ENCODE measurements around the gene CORO2A.

CORO2A gene

GRCh38 chr9:98189412-98189811, 3.0 kb downstream of the CORO2A start:
- Mint-ChIP-seq H3K27ac (peak overlapping the region; percentile 10), H3K36me3 (no peaks in the 10 kb centered on the region), H3K9me3 (ENCODE audit: low read depth) (no peaks in the 10 kb centered on the region), H3K4me3 (peak overlapping the region; percentile 4), H3K4me1 (ENCODE audit: low read depth) (peaks cover 48% of the 10 kb centered on the region), H3K27me3 (no peaks in the 10 kb centered on the region)

GRCh38 chr9:98187926-98188325, 4.5 kb downstream of the CORO2A start:
- H3K4me1 Mint-ChIP-seq (ENCODE audit: low read depth): peaks cover 47% of the 10 kb centered on the region
- no peak overlapping the region for H3K4me3 Mint-ChIP-seq
- no peaks in the 10 kb centered on the region for H3K36me3 Mint-ChIP-seq
- peak overlapping the region; percentile 0 for H3K27ac Mint-ChIP-seq
- no peaks in the 10 kb centered on the region for H3K27me3 Mint-ChIP-seq
- no peaks in the 10 kb centered on the region for H3K9me3 Mint-ChIP-seq (ENCODE audit: low read depth)

GRCh38 chr9:98186236-98186635, 6.2 kb downstream of the CORO2A start:
- Mint-ChIP-seq H3K36me3 (peaks cover 3% of the 10 kb centered on the region), H3K27me3 (no peaks in the 10 kb centered on the region), H3K4me3 (no peak overlapping the region), H3K27ac (no peak overlapping the region), H3K9me3 (ENCODE audit: low read depth) (no peaks in the 10 kb centered on the region), H3K4me1 (ENCODE audit: low read depth) (peaks cover 59% of the 10 kb centered on the region)

DNA sequence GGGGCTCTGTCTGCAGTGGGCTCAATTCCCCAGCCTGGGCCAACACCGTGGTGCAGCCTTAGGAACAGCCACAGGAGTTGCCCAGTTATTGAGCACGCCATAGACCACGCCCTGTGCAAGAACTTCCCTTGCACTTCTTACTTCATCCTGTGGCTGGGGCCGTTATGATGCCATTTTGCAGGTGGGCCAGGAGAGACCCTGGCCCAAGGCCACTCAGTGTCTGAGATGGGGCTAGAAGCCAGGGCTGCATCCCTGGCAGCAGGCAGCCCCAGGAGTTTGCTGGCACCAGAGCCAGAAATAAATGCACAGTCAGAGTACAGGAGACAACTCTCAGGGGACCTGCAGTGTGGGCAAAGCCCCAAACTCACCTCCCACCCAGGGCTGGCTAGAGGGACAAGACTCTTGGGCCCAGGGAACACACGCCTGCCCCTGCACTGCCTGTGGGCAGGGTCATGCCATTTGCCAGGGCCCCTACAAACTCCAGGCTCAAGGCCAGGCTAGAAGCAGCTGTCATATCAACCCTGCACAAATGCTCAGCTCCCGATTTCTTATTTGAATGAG, 6.7 kb downstream of the CORO2A start:
- H3K36me3 Mint-ChIP-seq: peaks cover 3% of the 10 kb centered on the region
- H3K27ac Mint-ChIP-seq: no peak overlapping the region
- no peaks in the 10 kb centered on the region for H3K9me3 Mint-ChIP-seq (ENCODE audit: low read depth)
- peaks cover 58% of the 10 kb centered on the region for H3K4me1 Mint-ChIP-seq (ENCODE audit: low read depth)
- no peak overlapping the region for H3K4me3 Mint-ChIP-seq
- H3K27me3 Mint-ChIP-seq: no peaks in the 10 kb centered on the region

- H3K4me1 Mint-ChIP-seq (ENCODE audit: low read depth): peaks cover 58% of the 10 kb centered on the region
- no peak overlapping the region for H3K27ac Mint-ChIP-seq
- peaks cover 3% of the 10 kb centered on the region for H3K36me3 Mint-ChIP-seq
- no peak overlapping the region for H3K4me3 Mint-ChIP-seq
- no peaks in the 10 kb centered on the region for H3K27me3 Mint-ChIP-seq
- H3K9me3 Mint-ChIP-seq (ENCODE audit: low read depth): no peaks in the 10 kb centered on the region
Measured at GRCh38 chr9:98185021-98185567, 7.3 kb downstream of the CORO2A start.

DNA sequence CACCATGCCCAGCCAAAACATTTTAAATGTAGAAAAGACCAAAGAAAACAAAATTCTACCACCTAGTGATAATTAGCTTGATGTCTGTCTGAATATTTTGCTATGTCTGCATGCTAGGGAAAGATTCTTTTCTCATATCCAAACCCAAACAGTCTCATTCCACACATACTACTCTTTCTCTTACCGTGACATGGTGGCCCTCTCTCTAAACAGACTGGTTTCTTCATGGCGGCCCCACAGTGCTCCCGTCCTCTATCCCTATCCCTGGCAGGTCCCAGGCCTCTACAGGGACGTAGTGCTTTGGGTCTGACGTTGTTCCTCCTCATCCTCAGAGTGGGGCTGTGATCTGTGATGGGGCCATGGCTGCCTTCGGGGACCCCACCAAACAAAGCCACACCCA, 8.1 kb downstream of the CORO2A start:
- H3K27ac Mint-ChIP-seq: no peak overlapping the region
- no peaks in the 10 kb centered on the region for H3K9me3 Mint-ChIP-seq (ENCODE audit: low read depth)
- peaks cover 3% of the 10 kb centered on the region for H3K36me3 Mint-ChIP-seq
- H3K4me3 Mint-ChIP-seq: no peak overlapping the region
- peaks cover 56% of the 10 kb centered on the region for H3K4me1 Mint-ChIP-seq (ENCODE audit: low read depth)
- H3K27me3 Mint-ChIP-seq: no peaks in the 10 kb centered on the region

- Mint-ChIP-seq H3K4me1 (ENCODE audit: low read depth) (peaks cover 49% of the 10 kb centered on the region), H3K27ac (no peak overlapping the region), H3K9me3 (ENCODE audit: low read depth) (no peaks in the 10 kb centered on the region), H3K36me3 (peaks cover 3% of the 10 kb centered on the region), H3K4me3 (no peak overlapping the region), H3K27me3 (no peaks in the 10 kb centered on the region)
Measured at GRCh38 chr9:98182889-98183599, 9.4 kb downstream of the CORO2A start.

- Mint-ChIP-seq H3K4me1 (ENCODE audit: low read depth) (peaks cover 45% of the 10 kb centered on the region), H3K9me3 (ENCODE audit: low read depth) (no peaks in the 10 kb centered on the region), H3K36me3 (peaks cover 3% of the 10 kb centered on the region), H3K27ac (peak overlapping the region; percentile 28), H3K4me3 (no peak overlapping the region), H3K27me3 (no peaks in the 10 kb centered on the region)
Measured at GRCh38 chr9:98182069-98182820, 10.2 kb downstream of the CORO2A start.

DNA sequence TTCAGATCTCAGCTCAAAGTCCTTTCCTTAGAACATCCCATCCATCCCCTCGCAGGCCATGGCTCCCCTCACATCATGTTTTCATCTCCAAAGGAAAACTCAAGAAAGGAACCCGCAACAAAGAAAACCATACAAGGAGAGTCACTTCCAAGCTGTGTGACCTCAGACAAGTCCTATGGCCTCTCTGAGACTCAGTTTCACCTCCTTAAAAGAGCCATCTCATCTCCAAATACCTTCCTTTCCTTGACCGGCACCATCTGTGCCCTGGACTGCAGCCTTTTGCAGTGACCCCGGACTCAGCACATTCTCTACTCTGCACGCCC, 10.7 kb downstream of the CORO2A start:
- H3K9me3 Mint-ChIP-seq (ENCODE audit: low read depth): no peaks in the 10 kb centered on the region
- H3K4me3 Mint-ChIP-seq: no peak overlapping the region
- H3K27me3 Mint-ChIP-seq: no peaks in the 10 kb centered on the region
- H3K36me3 Mint-ChIP-seq: peaks cover 3% of the 10 kb centered on the region
- H3K27ac Mint-ChIP-seq: peak overlapping the region; percentile 28
- peaks cover 49% of the 10 kb centered on the region for H3K4me1 Mint-ChIP-seq (ENCODE audit: low read depth)

DNA sequence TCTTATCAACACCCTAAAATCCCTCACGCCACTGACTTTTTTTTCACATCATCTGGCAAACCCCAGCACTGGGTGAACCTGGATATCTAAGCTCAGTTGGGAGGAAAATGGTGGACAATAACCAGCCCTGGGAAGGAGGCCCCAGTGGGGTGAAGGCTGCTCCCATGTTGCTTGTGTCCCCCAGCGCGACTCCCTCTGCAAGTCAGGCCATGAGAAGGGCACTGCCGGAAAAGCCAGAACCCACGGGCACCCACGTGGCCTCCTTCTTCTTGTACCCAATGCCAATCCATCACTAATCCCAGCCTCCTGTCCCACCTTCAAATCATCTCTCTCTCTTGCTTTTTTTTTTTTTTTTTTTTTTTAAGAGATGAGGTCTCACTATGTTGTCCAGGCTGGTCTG, 11.4 kb downstream of the CORO2A start:
- peaks cover 3% of the 10 kb centered on the region for H3K36me3 Mint-ChIP-seq
- no peak overlapping the region for H3K4me3 Mint-ChIP-seq
- H3K27ac Mint-ChIP-seq: no peak overlapping the region
- H3K9me3 Mint-ChIP-seq (ENCODE audit: low read depth): no peaks in the 10 kb centered on the region
- H3K27me3 Mint-ChIP-seq: no peaks in the 10 kb centered on the region
- peaks cover 52% of the 10 kb centered on the region for H3K4me1 Mint-ChIP-seq (ENCODE audit: low read depth)

GRCh38 chr9:98178874-98179850, 13.3 kb downstream of the CORO2A start:
- Mint-ChIP-seq H3K4me3 (no peak overlapping the region), H3K9me3 (ENCODE audit: low read depth) (no peaks in the 10 kb centered on the region), H3K36me3 (peaks cover 3% of the 10 kb centered on the region), H3K27me3 (no peaks in the 10 kb centered on the region), H3K4me1 (ENCODE audit: low read depth) (peaks cover 45% of the 10 kb centered on the region), H3K27ac (no peak overlapping the region)

DNA sequence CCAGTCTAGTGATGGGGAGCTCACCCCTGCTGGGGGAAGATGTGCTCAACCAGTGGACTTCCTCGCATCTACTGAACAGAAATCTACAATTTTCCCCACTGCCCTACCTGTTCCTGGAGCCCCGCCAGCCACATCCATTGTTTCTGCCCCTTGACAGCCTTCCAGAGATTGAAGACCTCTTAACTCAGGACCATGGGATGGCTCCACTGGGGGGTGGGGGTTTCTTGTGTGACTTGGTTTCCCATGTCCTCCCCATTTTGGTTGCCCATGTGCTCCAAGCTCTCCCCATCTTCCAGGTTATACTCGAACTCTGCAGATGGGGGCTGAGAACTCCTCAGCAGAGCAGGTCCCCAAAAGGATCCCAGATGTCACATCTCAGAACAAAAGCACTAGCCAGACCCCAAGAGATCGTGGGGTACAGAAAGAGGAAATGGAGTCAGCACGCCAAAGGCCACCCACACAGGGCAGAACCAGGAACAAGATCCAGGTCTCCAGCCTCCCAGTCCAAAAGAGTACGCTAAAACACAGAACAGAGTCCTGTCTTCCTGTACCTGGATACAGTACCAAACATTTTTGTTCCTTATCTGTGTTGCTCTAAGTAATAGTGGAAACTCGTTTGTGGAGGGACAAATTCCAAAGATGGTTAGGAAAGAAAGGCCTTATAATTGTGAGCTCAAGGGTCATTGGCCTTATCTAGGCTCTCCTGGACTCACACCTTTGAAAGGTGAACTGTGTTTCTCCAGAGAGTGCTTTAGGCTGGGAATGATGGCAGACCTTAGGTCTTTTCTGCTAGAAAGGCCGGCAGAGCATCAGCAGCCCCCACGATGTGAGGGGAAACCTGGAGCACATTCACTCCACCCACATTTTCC, 15.8 kb downstream of the CORO2A start:
- Mint-ChIP-seq H3K27ac (no peak overlapping the region), H3K4me3 (no peak overlapping the region), H3K27me3 (no peaks in the 10 kb centered on the region), H3K9me3 (ENCODE audit: low read depth) (no peaks in the 10 kb centered on the region), H3K4me1 (ENCODE audit: low read depth) (peaks cover 45% of the 10 kb centered on the region), H3K36me3 (peaks cover 2% of the 10 kb centered on the region)

DNA sequence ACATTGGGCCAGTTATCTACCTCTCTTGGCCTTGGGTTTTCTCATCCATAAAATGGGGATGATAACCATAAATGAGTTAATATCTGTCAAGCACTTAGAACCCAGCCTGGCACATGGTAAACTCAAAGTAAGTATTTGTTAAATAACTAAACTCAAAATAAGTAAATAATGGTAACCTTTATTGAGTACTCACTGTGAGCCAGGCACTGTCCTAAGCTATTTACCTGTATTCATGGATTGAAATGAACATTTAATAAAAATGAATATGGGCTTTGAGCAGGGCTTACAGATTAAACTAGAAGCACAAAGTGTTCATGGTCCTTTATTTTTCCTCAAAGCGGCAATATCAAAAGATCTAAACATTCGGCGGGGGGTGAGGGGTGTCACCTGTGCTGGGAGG, 16.7 kb downstream of the CORO2A start:
- no peaks in the 10 kb centered on the region for H3K36me3 Mint-ChIP-seq
- no peaks in the 10 kb centered on the region for H3K9me3 Mint-ChIP-seq (ENCODE audit: low read depth)
- no peak overlapping the region for H3K4me3 Mint-ChIP-seq
- H3K27me3 Mint-ChIP-seq: no peaks in the 10 kb centered on the region
- H3K27ac Mint-ChIP-seq: no peak overlapping the region
- peaks cover 46% of the 10 kb centered on the region for H3K4me1 Mint-ChIP-seq (ENCODE audit: low read depth)

Data from activated naive CD8-positive, alpha-beta T cell (primary cell).